Ascending aorta (tissue), 2 donors: ENCODE results near the gene MAP3K21. TPM values are rescaled to one million over a fixed set of nuclear protein-coding genes. Genes with fewer than 3 reads are reported as not detected.

Experiments
- DNase-seq, 2 donors: peaks; one replicate each; pipeline ENCODE4 v3.0.0-alpha.2; 2019; ENCODE audit warnings: low spot score in 2 of 2
- H3K27ac ChIP-seq, 2 donors: fragments of 200-600 bp; sonication (generic); one replicate each; pipeline ENCODE4 v1.5.1; 2016 to 2017; ENCODE audit warnings: mild to moderate bottlenecking in 1 of 2
- H3K27me3 ChIP-seq: fragments of 200-600 bp; sonication (generic); one replicate; pipeline ENCODE4 v1.5.1; 2017
- H3K36me3 ChIP-seq, 2 donors: fragments of 200-600 bp; sonication (generic); one replicate each; pipeline ENCODE4 v1.5.1; 2016
- H3K4me1 ChIP-seq, 2 donors: fragments of 200-600 bp; sonication (generic); one replicate each; pipeline ENCODE4 v1.5.1; 2016 to 2017; ENCODE audit warnings: mild to moderate bottlenecking in 1 of 2
- H3K4me3 ChIP-seq, 2 donors: fragments of 200-600 bp; sonication (generic); one replicate each; pipeline ENCODE4 v1.5.1; 2016 to 2017; ENCODE audit warnings: mild to moderate bottlenecking in 1 of 2
- H3K9me3 ChIP-seq, 2 donors: fragments of 200-600 bp; sonication (generic); one replicate each; pipeline ENCODE4 v1.5.1; 2016
- CTCF ChIP-seq, 3 experiments: fragments of 200-600 bp in 2 of 3; fragments of 450-650 bp in 1 of 3; sonication (generic) in 2 of 3; IDR thresholded peaks; one replicate each; pipeline ENCODE4 v1.5.1; 2016 to 2019; ENCODE audit warnings: antibody characterized with exemption in 3 of 3, mild to moderate bottlenecking in 1 of 3, moderate library complexity in 1 of 3
- intact Hi-C: fragments of 100-400 bp; cut with DNase I; formaldehyde crosslinking; loops from one replicate; pipeline ENCODE4 v1.15.1; 2023
- total RNA-seq: library from RNA; depleted of rRNA; stranded (reverse); fragments of >200 nt; gene quantifications from one replicate; pipeline ENCODE4 v1.1.0, GENCODE V29; 2016

MAP3K21 gene
- total RNA-seq, 1 donor from 2014 or later: 2.6 TPM

GRCh38 chr1:233342086-233342485, 14.6 kb downstream of the MAP3K21 start:
- Histone ChIP-seq H3K4me3 (no peak overlapping the region), H3K27me3 (no peaks in the 10 kb centered on the region), H3K4me1 (no peaks in the 10 kb centered on the region), H3K9me3 (no peaks in the 10 kb centered on the region), H3K36me3 (no peaks in the 10 kb centered on the region), H3K27ac (no peak overlapping the region)
- DNase-seq: no peak
- intact Hi-C loops: no loop called here
- TF ChIP-seq CTCF (IDR thresholded peaks at IDR 0.05): no peak

GRCh38 chr1:233343262-233343661, 15.7 kb downstream of the MAP3K21 start:
- no peaks in the 10 kb centered on the region for H3K9me3 ChIP-seq
- H3K4me3 ChIP-seq: no peak overlapping the region
- H3K27ac ChIP-seq: no peak overlapping the region
- H3K4me1 ChIP-seq: no peaks in the 10 kb centered on the region
- no peak for DNase-seq
- H3K27me3 ChIP-seq: no peaks in the 10 kb centered on the region
- TF ChIP-seq CTCF (IDR thresholded peaks at IDR 0.05): no peak
- H3K36me3 ChIP-seq: no peaks in the 10 kb centered on the region
- intact Hi-C loops: no loop called here

GRCh38 chr1:233347338-233347737, 19.8 kb downstream of the MAP3K21 start:
- no peaks in the 10 kb centered on the region for H3K36me3 ChIP-seq
- H3K4me3 ChIP-seq: no peak overlapping the region
- no peak for TF ChIP-seq CTCF (IDR thresholded peaks at IDR 0.05)
- no peak overlapping the region for H3K27ac ChIP-seq
- no peaks in the 10 kb centered on the region for H3K9me3 ChIP-seq
- no peaks in the 10 kb centered on the region for H3K27me3 ChIP-seq
- intact Hi-C loops: no loop called here
- DNase-seq: no peak
- H3K4me1 ChIP-seq: no peaks in the 10 kb centered on the region

GRCh38 chr1:233349137-233349536, 21.6 kb downstream of the MAP3K21 start:
- H3K27me3 ChIP-seq: no peaks in the 10 kb centered on the region
- no peak overlapping the region for H3K27ac ChIP-seq
- no peaks in the 10 kb centered on the region for H3K4me1 ChIP-seq
- intact Hi-C loops: no loop called here
- H3K4me3 ChIP-seq: no peak overlapping the region
- H3K36me3 ChIP-seq: no peaks in the 10 kb centered on the region
- no peak for DNase-seq
- no peaks in the 10 kb centered on the region for H3K9me3 ChIP-seq
- TF ChIP-seq CTCF (IDR thresholded peaks at IDR 0.05): no peak

GRCh38 chr1:233354983-233355382, 27.5 kb downstream of the MAP3K21 start:
- no peak for TF ChIP-seq CTCF (IDR thresholded peaks at IDR 0.05)
- Histone ChIP-seq H3K4me3 (no peak overlapping the region), H3K27ac (no peak overlapping the region), H3K9me3 (no peaks in the 10 kb centered on the region), H3K4me1 (no peaks in the 10 kb centered on the region), H3K36me3 (no peaks in the 10 kb centered on the region), H3K27me3 (no peaks in the 10 kb centered on the region)
- intact Hi-C loops: no loop called here
- no peak for DNase-seq
